Measurements from ENCODE around the gene CELA2A. TPM values are rescaled to one million over a fixed set of nuclear protein-coding genes. Genes with fewer than 3 reads are reported as not detected.

Gene CELA2A
- total and polyA plus RNA-seq, 11 donors, result 0.76 to 1.0 (median 0.84) TPM; not detected in 6

DNA sequence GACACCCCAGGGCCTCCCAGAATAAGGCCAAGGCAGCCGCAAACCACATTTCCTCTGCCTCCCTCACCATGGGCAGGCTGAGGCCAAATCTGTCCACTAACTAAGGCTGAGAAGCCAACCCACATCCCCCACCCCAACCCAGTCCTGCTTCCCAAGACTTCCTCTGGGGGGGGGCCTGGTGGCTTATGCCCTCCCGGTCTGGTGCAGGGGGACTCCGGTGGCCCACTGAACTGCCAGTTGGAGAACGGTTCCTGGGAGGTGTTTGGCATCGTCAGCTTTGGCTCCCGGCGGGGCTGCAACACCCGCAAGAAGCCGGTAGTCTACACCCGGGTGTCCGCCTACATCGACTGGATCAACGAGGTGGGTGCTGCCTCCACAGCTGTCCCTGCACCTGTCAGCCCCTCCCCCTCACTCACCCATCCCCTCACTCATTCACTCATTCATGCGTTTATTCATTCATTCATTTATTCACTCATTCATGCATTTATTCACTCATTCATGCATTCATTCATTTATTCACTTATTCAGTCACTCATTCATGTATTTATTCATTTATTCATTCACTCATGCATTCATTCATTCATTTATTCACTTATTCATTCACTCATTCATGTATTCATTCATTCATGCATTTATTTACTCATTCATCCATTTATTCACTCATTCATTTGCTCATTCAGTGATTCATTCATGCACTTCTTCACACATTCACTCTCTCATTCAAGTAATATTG lies 11.0 kb upstream of the CELA2A start:
- TF ChIP-seq, protein P1, sequence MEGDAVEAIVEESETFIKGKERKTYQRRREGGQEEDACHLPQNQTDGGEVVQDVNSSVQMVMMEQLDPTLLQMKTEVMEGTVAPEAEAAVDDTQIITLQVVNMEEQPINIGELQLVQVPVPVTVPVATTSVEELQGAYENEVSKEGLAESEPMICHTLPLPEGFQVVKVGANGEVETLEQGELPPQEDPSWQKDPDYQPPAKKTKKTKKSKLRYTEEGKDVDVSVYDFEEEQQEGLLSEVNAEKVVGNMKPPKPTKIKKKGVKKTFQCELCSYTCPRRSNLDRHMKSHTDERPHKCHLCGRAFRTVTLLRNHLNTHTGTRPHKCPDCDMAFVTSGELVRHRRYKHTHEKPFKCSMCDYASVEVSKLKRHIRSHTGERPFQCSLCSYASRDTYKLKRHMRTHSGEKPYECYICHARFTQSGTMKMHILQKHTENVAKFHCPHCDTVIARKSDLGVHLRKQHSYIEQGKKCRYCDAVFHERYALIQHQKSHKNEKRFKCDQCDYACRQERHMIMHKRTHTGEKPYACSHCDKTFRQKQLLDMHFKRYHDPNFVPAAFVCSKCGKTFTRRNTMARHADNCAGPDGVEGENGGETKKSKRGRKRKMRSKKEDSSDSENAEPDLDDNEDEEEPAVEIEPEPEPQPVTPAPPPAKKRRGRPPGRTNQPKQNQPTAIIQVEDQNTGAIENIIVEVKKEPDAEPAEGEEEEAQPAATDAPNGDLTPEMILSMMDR (IDR thresholded peaks at IDR 0.05), result no peak
- no peak for TF ChIP-seq POLR2A (IDR thresholded peaks at IDR 0.05)

DNA sequence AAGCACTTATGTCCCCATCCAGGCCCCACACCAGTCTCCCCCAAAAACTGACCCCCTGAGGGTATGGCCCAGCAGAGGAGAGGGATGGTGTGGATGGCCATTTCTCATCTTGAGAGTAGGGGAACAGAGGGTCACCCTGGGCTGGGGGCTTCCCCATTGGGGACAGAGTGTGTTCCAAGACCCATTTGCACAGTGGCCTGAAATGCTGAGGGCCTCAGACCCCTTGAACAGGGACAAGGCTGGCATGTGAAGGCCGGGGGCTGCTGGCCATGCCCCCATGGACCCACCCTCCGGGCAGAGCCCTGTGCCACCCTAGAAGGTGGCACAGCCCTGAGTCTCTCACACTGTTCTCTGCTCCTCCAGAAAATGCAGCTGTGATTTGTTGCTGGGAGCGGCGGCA lies 10.3 kb upstream of the CELA2A start:
- intact Hi-C loops (cut with DNase I), result no loop called here
- peaks cover 0 to 16% (median 0%) of the 10 kb centered on the region in 9 donors for H3K27me3 ChIP-seq
- no peak for ATAC-seq
- H3K4me1 ChIP-seq, result no peaks in the 10 kb centered on the region
- 86 to 89% (median 88%) methylated on average over 4 of the region's 4 CpGs for WGBS, 4 donors
- no peaks in the 10 kb centered on the region for H3K36me3 ChIP-seq
- H3K4me3 ChIP-seq, result no peak overlapping the region
- TF ChIP-seq POLR2A (IDR thresholded peaks at IDR 0.05), result no peak
- TF ChIP-seq, protein P1 (IDR thresholded peaks at IDR 0.05), result no peak
- peak in 1 of 5 donors; percentile 30 for DNase-seq
- H3K27ac ChIP-seq, result no peak overlapping the region
- peaks cover 0 to 5% (median 0%) of the 10 kb centered on the region in 12 donors for H3K9me3 ChIP-seq

More for the DNA sequence above, 11.0 kb upstream of the CELA2A start:
- Histone ChIP-seq H3K4me3 (no peak overlapping the region), H3K9me3 (no peaks in the 10 kb centered on the region), H3K36me3 (no peaks in the 10 kb centered on the region), H3K27ac (no peak overlapping the region), H3K4me1 (no peaks in the 10 kb centered on the region), H3K27me3 (peaks cover 0 to 16% (median 0%) of the 10 kb centered on the region in 9 donors)
- ATAC-seq (no peak), DNase-seq (peak in 1 of 5 donors; percentile 21)
- 81 to 85% (median 83%) methylated on average over 13 to 14 of the region's 14 CpGs for WGBS, 4 donors
- intact Hi-C loops (cut with DNase I), result no loop called here

- TF ChIP-seq, protein P1 (IDR thresholded peaks at IDR 0.05), result no peak
- no peak for TF ChIP-seq POLR2A (IDR thresholded peaks at IDR 0.05)
- Histone ChIP-seq H3K27ac (no peak overlapping the region), H3K4me1 (no peaks in the 10 kb centered on the region), H3K4me3 (no peak overlapping the region), H3K36me3 (no peaks in the 10 kb centered on the region), H3K9me3 (peaks cover 0 to 7% (median 0%) of the 10 kb centered on the region in 12 donors), H3K27me3 (peaks cover 0 to 16% (median 0%) of the 10 kb centered on the region in 9 donors)
- DNase-seq (no peak), ATAC-seq (no peak)
- intact Hi-C loops (cut with DNase I), result no loop called here
- 77 to 90% (median 86%) methylated on average over 3 of the region's 3 CpGs for WGBS, 4 donors
Measured at GRCh38 chr1:15448877-15449462, 7.6 kb upstream of the CELA2A start.

DNA sequence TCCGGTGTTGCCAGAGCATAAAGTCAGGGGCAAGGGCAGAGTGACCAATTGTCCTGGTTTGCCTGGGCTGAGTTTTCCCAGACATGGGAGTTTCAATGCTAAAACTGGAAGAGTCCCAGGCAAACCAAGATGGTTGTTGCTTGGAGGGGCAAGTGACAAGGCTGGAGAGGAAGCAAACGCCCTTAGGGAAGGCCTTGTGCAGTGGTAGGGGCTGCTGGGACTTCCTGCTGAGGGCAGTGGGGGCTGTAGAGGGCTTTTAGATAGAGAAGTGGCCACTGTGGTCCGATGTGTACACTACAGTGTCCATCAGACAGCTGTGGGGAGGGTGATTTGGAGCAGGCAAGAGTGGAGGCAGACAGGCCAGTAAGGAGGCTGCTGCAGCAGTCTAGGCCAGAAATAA lies 7.0 kb upstream of the CELA2A start:
- DNase-seq (peak in 1 of 5 donors; percentile 12), ATAC-seq (no peak)
- H3K27me3 ChIP-seq, result peaks cover 0 to 16% (median 0%) of the 10 kb centered on the region in 9 donors
- no peaks in the 10 kb centered on the region for H3K4me1 ChIP-seq
- intact Hi-C loops (cut with DNase I), result no loop called here
- no peak overlapping the region for H3K4me3 ChIP-seq
- 62 to 74% (median 67%) methylated on average over 3 of the region's 3 CpGs for WGBS, 4 donors
- H3K9me3 ChIP-seq, result peaks cover 0 to 7% (median 0%) of the 10 kb centered on the region in 12 donors
- H3K36me3 ChIP-seq, result no peaks in the 10 kb centered on the region
- H3K27ac ChIP-seq, result no peak overlapping the region
- TF ChIP-seq POLR2A (IDR thresholded peaks at IDR 0.05), result no peak

Data from heart left ventricle (tissue), 16 donors.